NCI-H460 (cell line): ENCODE data around the gene LOXL4. TPM values are rescaled to one million over a fixed set of nuclear protein-coding genes. Genes with fewer than 3 reads are reported as not detected.
A peak's percentile ranks its signal among the peaks of the same experiment; 100 is the strongest.

Experiments used
- DNase-seq: peaks from one replicate; pipeline ENCODE4 v3.0.0-alpha.2; 2016; ENCODE audit warnings: low read depth; ENCODE audit errors: extremely low read depth
- polyA plus RNA-seq: library from polyadenylated mRNA; depleted of rRNA; stranded (reverse); fragments of >200 nt; gene quantifications from 2 replicates; pipeline ENCODE4 v1.2.3, GENCODE V29; 2014; cell fraction: nucleus; rRNA removed
- total RNA-seq: library from RNA; depleted of rRNA; stranded (reverse); fragments of >200 nt; shearing (Covaris generic); gene quantifications from 2 replicates; pipeline ENCODE4 v1.2.3, GENCODE V29; 2014; rRNA removed

The LOXL4 gene
- 0.09 and 0.20 TPM in 2 replicates for total RNA-seq
- polyA plus RNA-seq = 0.11 TPM in 1 of 2 replicates, not detected in the other

GRCh38 chr10:98267894-98268693 is at the start of gene LOXL4:
Gene LOXL4, minus strand, starts transcription at chr10:98268194. Its CDS starts 5,175 bp downstream, at chr10:98263019.
- DNase-seq = no peak

- no peak for DNase-seq
Observed at GRCh38 chr10:98316661-98317060, 48.7 kb upstream of the LOXL4 start.

DNA sequence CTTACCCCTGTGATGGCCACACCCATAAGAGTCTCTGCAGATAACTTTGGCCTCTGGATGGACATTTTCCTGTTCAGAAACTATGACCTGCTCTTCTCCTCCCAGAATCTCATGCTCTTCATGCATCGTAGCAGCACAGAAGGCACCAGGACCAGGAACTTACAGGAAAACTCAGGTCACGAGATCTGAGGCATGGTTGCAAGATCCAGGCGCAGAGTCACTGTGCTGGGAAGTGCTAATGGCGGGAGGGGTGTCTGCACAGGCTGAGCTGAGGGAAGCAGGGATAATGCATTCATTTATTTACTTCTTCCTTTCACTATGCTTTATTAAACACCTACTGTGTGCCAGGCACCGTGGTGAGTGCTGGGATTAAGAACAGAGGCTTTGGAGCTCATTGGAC is 48.2 kb upstream of the LOXL4 start:
- DNase-seq = no peak

DNA sequence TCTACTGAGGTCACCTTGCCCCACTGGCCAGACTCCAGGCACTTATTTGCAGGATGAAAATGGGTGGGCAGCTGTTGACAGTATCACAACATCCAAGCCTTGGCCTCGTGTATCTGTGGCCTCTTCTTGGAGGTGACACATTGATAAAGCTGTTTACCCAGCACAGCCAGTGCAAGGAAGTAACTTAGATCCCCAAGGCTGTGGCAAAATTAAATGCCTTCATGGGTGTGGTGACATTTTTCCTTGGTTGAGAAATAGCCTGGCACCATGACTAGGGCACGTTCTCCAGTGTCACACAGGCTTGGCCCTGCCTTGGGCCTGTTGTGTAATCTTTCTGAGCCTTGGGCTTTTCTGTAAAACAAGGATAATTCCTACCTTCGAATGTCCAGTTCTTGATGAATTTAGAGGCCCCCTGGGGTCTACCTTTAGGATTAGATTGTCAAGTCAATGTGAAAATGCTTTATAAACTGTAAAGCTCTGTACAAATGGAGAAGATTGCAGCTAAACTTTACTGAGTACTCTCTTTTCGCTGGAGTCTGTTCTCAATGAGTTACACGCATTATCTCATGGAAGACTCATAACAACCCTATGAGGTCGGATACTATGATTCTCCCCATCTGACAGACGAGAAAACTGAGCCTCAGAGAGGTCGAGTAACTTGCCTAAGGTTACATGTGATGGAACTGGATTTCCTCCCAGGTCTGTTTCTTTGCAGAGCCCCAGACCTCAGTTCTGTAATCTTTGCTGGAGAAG is 46.7 kb upstream of the LOXL4 start:
- DNase-seq = peak; percentile 48

DNA sequence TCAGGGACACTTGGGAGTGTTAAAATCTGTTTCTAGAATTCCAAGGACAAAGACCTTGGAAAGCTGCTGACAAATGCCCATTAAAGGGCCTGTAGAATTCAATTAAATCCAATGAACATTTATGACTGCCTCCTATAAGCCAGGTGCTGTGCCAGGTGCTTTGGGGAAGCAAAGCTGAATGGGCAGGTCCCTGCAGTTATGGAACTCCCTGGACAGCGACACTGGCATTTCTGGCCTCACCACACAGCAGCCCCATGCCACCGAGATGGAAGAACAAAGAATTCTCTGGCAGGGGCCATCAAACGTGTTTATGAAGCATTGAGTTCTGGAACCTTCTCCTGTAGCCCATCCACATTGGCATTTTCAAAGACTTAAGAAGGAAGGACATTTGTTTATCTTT is 45.6 kb upstream of the LOXL4 start:
- DNase-seq = no peak

DNA sequence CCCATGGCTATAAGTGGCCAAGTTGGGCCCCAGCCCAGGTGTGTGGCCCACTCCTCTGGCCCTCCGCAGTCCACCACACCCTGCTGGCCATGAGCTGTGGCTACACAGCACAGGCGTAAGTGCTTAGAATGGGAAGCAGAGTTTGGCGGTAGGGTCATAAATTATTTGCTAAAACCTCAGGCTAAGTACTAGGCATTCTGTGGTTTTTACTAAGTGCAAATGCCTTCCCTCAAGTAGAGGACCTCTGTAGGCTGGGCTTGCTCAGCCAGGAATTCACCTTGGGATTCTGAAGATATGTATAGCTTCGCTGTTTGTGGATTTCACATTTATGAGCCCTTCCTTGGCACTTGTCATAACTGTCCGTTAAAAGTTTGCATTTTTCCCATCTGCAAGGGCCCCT is 44.8 kb upstream of the LOXL4 start:
- DNase-seq = no peak

DNA sequence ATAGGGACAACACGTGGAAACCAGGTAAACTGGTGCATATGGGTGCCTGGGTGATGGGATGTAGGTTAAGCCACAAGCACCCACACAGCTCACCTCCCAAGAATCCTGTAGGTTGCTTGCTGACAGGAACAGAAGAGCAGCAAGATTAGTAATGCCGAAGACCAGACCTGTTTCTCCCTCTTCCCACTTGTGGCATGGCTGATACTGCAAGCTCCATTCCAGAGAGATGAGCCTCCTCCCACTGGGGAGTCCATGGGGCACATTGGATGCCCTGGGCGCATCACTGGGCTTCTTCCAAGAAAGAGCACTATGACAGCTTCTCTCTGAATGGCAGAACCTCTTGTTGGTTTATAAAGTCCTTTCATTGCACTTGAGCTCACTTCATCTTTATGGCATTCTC is 44.4 kb upstream of the LOXL4 start:
- no peak for DNase-seq

DNA sequence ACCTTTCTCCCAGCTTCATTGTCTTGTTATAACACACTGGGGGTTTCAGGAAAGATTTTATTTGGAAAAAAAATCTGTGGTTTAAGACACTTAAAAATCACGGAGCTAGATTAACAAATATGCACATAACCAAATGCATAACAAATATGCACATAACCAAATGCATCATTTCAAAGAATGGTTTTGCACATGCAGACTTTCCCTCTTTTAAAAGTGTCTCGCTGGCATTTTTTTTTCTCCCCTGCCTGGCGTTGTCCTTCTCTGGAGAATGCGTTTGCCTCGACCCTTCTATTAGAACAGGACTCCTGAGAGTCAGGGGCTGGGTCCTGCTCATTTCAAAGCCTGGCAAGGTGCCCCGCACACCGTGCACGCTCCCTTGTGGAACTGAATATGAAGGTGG is 42.7 kb upstream of the LOXL4 start:
- DNase-seq = no peak

GRCh38 chr10:98309366-98310355 is 41.7 kb upstream of the LOXL4 start:
- DNase-seq = peak; percentile 63

DNA sequence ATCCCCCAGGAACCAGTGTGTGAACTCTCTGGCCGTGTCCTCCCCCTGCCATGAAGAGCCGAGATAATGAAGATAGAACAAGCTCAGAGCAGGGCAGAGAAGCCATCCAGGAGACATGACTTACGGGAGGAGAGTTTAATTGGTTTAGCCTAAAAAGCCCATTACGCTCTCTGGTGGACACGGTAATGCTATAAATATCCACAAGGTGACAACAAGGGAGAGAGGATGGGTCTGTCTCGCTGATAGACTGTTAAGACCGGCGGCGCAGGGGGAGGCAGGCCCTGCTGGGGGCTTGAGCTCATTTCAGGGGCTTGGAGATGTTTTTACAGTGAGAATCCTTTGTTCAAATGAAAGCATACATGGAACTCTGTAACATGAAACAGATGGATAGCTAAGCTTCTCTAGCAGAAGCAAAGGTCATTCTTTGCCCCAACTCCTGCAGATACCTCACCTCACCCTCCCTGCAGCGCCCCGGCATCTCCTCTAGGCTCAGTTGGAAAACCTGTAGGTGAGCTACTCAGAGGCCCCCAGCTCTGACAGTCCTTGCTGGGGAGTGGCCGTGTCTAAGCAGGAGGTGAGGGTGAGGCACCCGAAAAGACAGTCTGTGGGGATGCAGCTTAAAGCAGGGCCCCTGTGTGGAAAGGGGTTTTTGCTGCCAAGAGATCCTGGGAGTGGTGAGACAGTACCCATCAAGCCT is 40.8 kb upstream of the LOXL4 start:
- DNase-seq = no peak

GRCh38 chr10:98307916-98308541 is 40.0 kb upstream of the LOXL4 start:
- DNase-seq = no peak

GRCh38 chr10:98306501-98306900 is 38.5 kb upstream of the LOXL4 start:
- DNase-seq = no peak

DNA sequence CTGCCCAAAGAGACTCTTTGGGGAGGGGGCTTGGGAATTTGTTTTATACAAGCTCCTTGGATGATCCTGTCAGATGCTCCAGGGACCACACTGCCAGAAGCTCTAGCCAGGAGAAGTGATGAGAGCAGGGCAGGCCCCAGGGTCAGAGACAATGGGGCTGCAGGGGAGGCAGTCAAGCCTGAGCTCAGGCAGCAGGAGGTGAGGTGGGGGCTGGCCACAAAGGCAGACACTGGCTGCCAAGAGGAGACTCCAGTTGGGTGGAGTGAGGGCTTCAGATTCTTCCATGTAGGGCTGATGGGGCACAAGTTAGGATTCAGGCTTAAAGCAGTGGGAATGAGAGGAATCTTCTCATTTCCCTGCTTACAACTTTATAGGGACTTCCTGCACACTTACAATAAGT is 35.6 kb upstream of the LOXL4 start:
- no peak for DNase-seq

- no peak for DNase-seq
Observed at GRCh38 chr10:98302741-98303365, 34.9 kb upstream of the LOXL4 start.

DNA sequence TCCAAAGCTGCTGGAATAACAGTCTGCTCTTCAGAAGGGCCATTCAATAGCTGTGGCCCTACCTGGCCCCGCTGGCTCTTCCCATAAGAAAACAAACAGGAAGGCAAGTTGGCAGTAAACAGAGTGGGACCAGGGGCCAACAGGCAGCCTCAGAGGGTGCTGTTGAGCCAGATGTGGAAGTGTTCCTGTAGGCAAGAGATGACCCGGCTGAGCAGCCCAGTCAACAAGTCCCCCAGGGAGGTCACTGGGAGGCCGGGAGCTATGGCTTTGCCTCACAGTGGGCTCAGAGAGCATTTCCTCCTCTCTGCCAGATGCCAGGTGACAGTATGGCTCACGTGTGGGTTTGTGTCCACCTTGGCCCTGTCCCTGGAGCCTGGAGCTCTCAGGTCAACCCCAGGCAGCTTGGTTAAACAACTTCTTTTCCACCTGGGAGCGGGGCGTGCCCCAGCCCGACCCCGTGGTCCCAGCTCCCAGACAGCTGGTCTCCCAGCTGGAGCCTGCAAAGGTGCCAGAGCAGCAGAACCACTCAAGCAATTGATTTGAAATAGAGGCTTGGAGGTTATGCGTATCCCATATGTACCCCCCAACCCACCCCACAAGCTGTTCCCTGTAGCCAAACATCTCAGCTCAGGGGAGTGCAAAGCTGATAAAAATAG is 33.8 kb upstream of the LOXL4 start:
- no peak for DNase-seq

DNA sequence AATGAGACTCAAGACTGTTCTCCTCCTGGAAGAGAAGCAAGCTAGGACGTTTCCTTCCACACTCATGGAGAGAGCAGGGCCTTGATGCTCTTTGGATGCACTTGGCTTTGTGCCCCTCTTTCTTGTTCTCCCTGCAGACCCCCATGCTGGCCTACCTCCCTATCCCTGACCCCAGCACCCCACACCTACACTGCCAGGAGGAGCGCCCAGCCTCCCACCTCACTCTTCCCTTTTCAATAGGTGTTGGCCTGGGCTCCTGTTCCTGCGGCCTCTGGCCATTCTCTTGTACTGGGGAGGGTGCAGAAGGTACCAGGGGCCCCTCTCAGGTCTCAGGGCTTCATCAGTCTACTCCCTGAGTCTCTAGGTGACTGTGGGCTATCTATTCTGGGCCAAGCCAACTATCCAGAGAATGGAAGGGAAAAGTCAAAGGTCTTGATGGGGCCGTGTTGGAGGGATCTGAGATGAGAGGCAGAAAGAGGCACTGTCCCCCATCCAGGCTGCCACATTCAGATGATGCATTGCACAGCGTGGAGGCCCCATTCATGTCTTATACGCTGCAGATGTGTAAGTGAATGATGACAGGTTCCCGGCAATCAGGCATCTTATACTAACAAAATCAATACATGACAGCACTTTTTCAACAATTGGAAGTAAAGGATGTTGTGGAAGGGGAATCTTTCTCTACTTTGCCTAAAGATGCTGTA is 32.7 kb upstream of the LOXL4 start:
- DNase-seq = no peak

GRCh38 chr10:98299341-98299740 is 31.3 kb upstream of the LOXL4 start:
- no peak for DNase-seq

DNA sequence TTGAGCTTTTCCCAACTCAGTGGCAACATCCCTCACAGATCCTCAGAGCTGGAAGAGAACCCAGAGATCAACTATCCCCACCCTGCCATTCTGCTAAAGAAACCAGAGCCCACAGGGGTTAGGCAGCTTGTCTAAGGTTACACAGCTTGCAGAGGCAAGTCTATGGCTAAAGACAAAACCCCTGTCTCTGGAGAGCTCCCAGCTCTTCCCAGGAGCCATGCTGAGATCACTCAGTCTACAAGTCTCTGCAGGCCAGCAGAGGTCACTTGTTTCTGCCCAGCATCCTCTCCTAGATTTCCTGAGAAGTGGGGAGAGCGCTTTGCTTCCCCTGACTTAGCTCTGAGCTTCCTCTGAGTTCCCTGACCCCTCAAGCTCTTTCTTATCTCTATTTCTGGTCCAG is 28.5 kb upstream of the LOXL4 start:
- no peak for DNase-seq
